ENCODE data around the gene RGS8.

- TF ChIP-seq CTCF (IDR thresholded peaks at IDR 0.05) (no peak), POLR2A (IDR thresholded peaks at IDR 0.05) (no peak)
Observed at GRCh38 chr1:182652933-182653332, 31.5 kb downstream of the RGS8 start.
